ENCODE results near the gene GAREM1.

The GAREM1 gene

GRCh38 chr18:32335228-32335627 lies 135.5 kb downstream of the GAREM1 start:
- no peak for DNase-seq (ENCODE audit: low read depth in 1 of 2, low spot score in 1 of 2)

- no peak for DNase-seq (ENCODE audit: low read depth in 1 of 2, low spot score in 1 of 2)
These were observed 136.9 kb downstream of the GAREM1 start for GRCh38 chr18:32333781-32334180.

GRCh38 chr18:32332708-32333107 lies 138.0 kb downstream of the GAREM1 start:
- no peak for DNase-seq (ENCODE audit: low read depth in 1 of 2, low spot score in 1 of 2)

GRCh38 chr18:32328974-32329373 lies 141.7 kb downstream of the GAREM1 start:
- no peak for DNase-seq (ENCODE audit: low read depth in 1 of 2, low spot score in 1 of 2)

GRCh38 chr18:32328379-32328778 lies 142.3 kb downstream of the GAREM1 start:
- no peak for DNase-seq (ENCODE audit: low read depth in 1 of 2, low spot score in 1 of 2)

- no peak for DNase-seq (ENCODE audit: low read depth in 1 of 2, low spot score in 1 of 2)
These were observed 144.0 kb downstream of the GAREM1 start for GRCh38 chr18:32326450-32327308.

- DNase-seq (ENCODE audit: low read depth in 1 of 2, low spot score in 1 of 2) = no peak
These were observed 146.5 kb downstream of the GAREM1 start for GRCh38 chr18:32324181-32324580.

GRCh38 chr18:32321826-32322225 lies 148.9 kb downstream of the GAREM1 start:
- no peak for DNase-seq (ENCODE audit: low read depth in 1 of 2, low spot score in 1 of 2)

- no peak for DNase-seq (ENCODE audit: low read depth in 1 of 2, low spot score in 1 of 2)
These were observed 151.6 kb downstream of the GAREM1 start for GRCh38 chr18:32319084-32319483.

- no peak for DNase-seq (ENCODE audit: low read depth in 1 of 2, low spot score in 1 of 2)
These were observed 152.1 kb downstream of the GAREM1 start for GRCh38 chr18:32318581-32318980.

- no peak for DNase-seq (ENCODE audit: low read depth in 1 of 2, low spot score in 1 of 2)
These were observed 153.0 kb downstream of the GAREM1 start for GRCh38 chr18:32317651-32318050.

- no peak for DNase-seq (ENCODE audit: low read depth in 1 of 2, low spot score in 1 of 2)
These were observed 154.8 kb downstream of the GAREM1 start for GRCh38 chr18:32315881-32316280.

GRCh38 chr18:32310774-32311173 lies 159.9 kb downstream of the GAREM1 start:
- no peak for DNase-seq (ENCODE audit: low read depth in 1 of 2, low spot score in 1 of 2)

GRCh38 chr18:32310101-32310500 lies 160.6 kb downstream of the GAREM1 start:
- no peak for DNase-seq (ENCODE audit: low read depth in 1 of 2, low spot score in 1 of 2)

GRCh38 chr18:32308493-32309120 lies 162.1 kb downstream of the GAREM1 start:
- DNase-seq (ENCODE audit: low read depth in 1 of 2, low spot score in 1 of 2) = no peak

- no peak for DNase-seq (ENCODE audit: low read depth in 1 of 2, low spot score in 1 of 2)
These were observed 167.3 kb downstream of the GAREM1 start for GRCh38 chr18:32303400-32303799.

- no peak for DNase-seq (ENCODE audit: low read depth in 1 of 2, low spot score in 1 of 2)
These were observed 167.9 kb downstream of the GAREM1 start for GRCh38 chr18:32302806-32303205.

GRCh38 chr18:32301976-32302743 lies 168.5 kb downstream of the GAREM1 start:
- DNase-seq (ENCODE audit: low read depth in 1 of 2, low spot score in 1 of 2) = no peak

GRCh38 chr18:32301361-32301760 lies 169.3 kb downstream of the GAREM1 start:
- DNase-seq (ENCODE audit: low read depth in 1 of 2, low spot score in 1 of 2) = no peak

GRCh38 chr18:32300914-32301313 lies 169.8 kb downstream of the GAREM1 start:
- DNase-seq (ENCODE audit: low read depth in 1 of 2, low spot score in 1 of 2) = no peak

GRCh38 chr18:32299484-32299883 lies 171.2 kb downstream of the GAREM1 start:
- DNase-seq (ENCODE audit: low read depth in 1 of 2, low spot score in 1 of 2) = no peak

GRCh38 chr18:32298171-32298667 lies 172.5 kb downstream of the GAREM1 start:
- DNase-seq (ENCODE audit: low read depth in 1 of 2, low spot score in 1 of 2) = no peak

Data from activated CD4-positive, alpha-beta T cell treated with anti-CD3 and anti-CD28 coated beads, Interleukin-2, amount 50 U/mL, for 24 hours (primary cell).